Activated T-helper 2 cell treated with anti-CD3 and anti-CD28 coated beads, Interferon-gamma antibody, Interleukin-2, Interleukin-4, amounts not matched to agents 10 μg/mL and 5 μg/mL and 100 μg/mL, durations not matched to agents 14 hours and 24 hours and 36 hours (primary cell): Measurements from ENCODE around the gene HMGXB3. TPM values are rescaled to one million over a fixed set of nuclear protein-coding genes. Genes with fewer than 3 reads are reported as not detected.

Experiments
- DNase-seq: peaks from one replicate; pipeline ENCODE4 v3.0.0; 2021; ENCODE audit warnings: low spot score
- H3K27ac Mint-ChIP-seq: one replicate; pipeline ENCODE4 v1.8.0; 2021; ENCODE audit warnings: mixed read lengths
- H3K27me3 Mint-ChIP-seq: one replicate; pipeline ENCODE4 v1.8.0; 2021; ENCODE audit warnings: low read depth, mixed read lengths
- H3K36me3 Mint-ChIP-seq: one replicate; pipeline ENCODE4 v1.8.0; 2021; ENCODE audit warnings: low read depth, mixed read lengths
- H3K4me1 Mint-ChIP-seq: one replicate; pipeline ENCODE4 v1.8.0; 2021; ENCODE audit warnings: low read depth, mixed read lengths
- H3K4me3 Mint-ChIP-seq: one replicate; pipeline ENCODE4 v1.8.0; 2021; ENCODE audit warnings: low read depth, mild to moderate bottlenecking, moderate library complexity, mixed read lengths
- H3K9me3 Mint-ChIP-seq: one replicate; pipeline ENCODE4 v1.8.0; 2021; ENCODE audit warnings: mixed read lengths
- intact Hi-C: fragments of 100-400 bp; cut with micrococcal nuclease; formaldehyde crosslinking; loops from one replicate; pipeline ENCODE4 v1.15.1; 2023
- total RNA-seq: library from RNA; stranded (reverse); gene quantifications from 2 replicates; pipeline ENCODE4 v1.2.3, GENCODE V29; 2022

Gene HMGXB3
- total RNA-seq, 1 donor from 2014 or later, result 39.6 TPM

- Mint-ChIP-seq H3K27me3 (no peaks in the 10 kb centered on the region), H3K9me3 (no peaks in the 10 kb centered on the region), H3K27ac (no peak overlapping the region), H3K4me1 (peaks cover 18% of the 10 kb centered on the region), H3K36me3 (no peaks in the 10 kb centered on the region), H3K4me3 (no peak overlapping the region)
- no peak for DNase-seq
- intact Hi-C loops, result no loop called here
These were observed 4.9 kb upstream of the HMGXB3 start for GRCh38 chr5:149995385-149996204.

- Mint-ChIP-seq H3K27ac (no peak overlapping the region), H3K9me3 (no peaks in the 10 kb centered on the region)
- intact Hi-C loops, result no loop called here
These were observed 4.2 kb upstream of the HMGXB3 start for GRCh38 chr5:149996205-149996890.

GRCh38 chr5:149998281-149998680 is 2.3 kb upstream of the HMGXB3 start:
- H3K27me3 Mint-ChIP-seq, result no peaks in the 10 kb centered on the region
- H3K4me1 Mint-ChIP-seq, result peaks cover 30% of the 10 kb centered on the region
- H3K27ac Mint-ChIP-seq, result no peak overlapping the region
- no peaks in the 10 kb centered on the region for H3K9me3 Mint-ChIP-seq
- intact Hi-C loops, result no loop called here
- DNase-seq, result no peak
- peaks cover 10% of the 10 kb centered on the region for H3K36me3 Mint-ChIP-seq
- H3K4me3 Mint-ChIP-seq, result no peak overlapping the region

More at GRCh38 chr5:149996205-149996890, 4.2 kb upstream of the HMGXB3 start:
- Mint-ChIP-seq H3K4me1 (peaks cover 16% of the 10 kb centered on the region), H3K36me3 (no peaks in the 10 kb centered on the region), H3K27me3 (no peaks in the 10 kb centered on the region), H3K4me3 (no peak overlapping the region)
- DNase-seq, result no peak

GRCh38 chr5:149999359-149999758 is 1.2 kb upstream of the HMGXB3 start:
- H3K27ac Mint-ChIP-seq, result peak overlapping the region; percentile 79
- H3K36me3 Mint-ChIP-seq, result peaks cover 15% of the 10 kb centered on the region
- H3K4me1 Mint-ChIP-seq, result peaks cover 33% of the 10 kb centered on the region
- H3K9me3 Mint-ChIP-seq, result no peaks in the 10 kb centered on the region
- intact Hi-C loops, result loop anchor here (1.0 kb wide), 1 partner anchor 8 kb away; no protein-coding TSS in a partner anchor
- no peak for DNase-seq
- peak overlapping the region; percentile 96 for H3K4me3 Mint-ChIP-seq
- H3K27me3 Mint-ChIP-seq, result no peaks in the 10 kb centered on the region

GRCh38 chr5:149999866-150000255 is 678 bp upstream of the HMGXB3 start:
- intact Hi-C loops, result loop anchor here (1.0 to 5.0 kb wide), 9 partner anchors 9 to 655 kb away; partner anchors contain the start of genes CD74, CSNK1A1, GRPEL2 and PPARGC1B
- peaks cover 37% of the 10 kb centered on the region for H3K4me1 Mint-ChIP-seq
- H3K36me3 Mint-ChIP-seq, result peaks cover 20% of the 10 kb centered on the region
- H3K4me3 Mint-ChIP-seq, result peak overlapping the region; percentile 96
- H3K9me3 Mint-ChIP-seq, result no peaks in the 10 kb centered on the region
- no peaks in the 10 kb centered on the region for H3K27me3 Mint-ChIP-seq
- no peak for DNase-seq
- H3K27ac Mint-ChIP-seq, result peak overlapping the region; percentile 79

GRCh38 chr5:150000990-150001659 is 586 bp downstream of the HMGXB3 start:
- H3K27me3 Mint-ChIP-seq, result no peaks in the 10 kb centered on the region
- H3K4me1 Mint-ChIP-seq, result peaks cover 36% of the 10 kb centered on the region
- H3K27ac Mint-ChIP-seq, result peak overlapping the region; percentile 95
- intact Hi-C loops, result loop anchor here (1.0 to 5.0 kb wide), 8 partner anchors 42 to 656 kb away; partner anchors contain the start of genes CD74, CSNK1A1, GRPEL2 and PPARGC1B
- peaks cover 29% of the 10 kb centered on the region for H3K36me3 Mint-ChIP-seq
- DNase-seq, result peak; percentile 32
- H3K9me3 Mint-ChIP-seq, result no peaks in the 10 kb centered on the region
- peak overlapping the region; percentile 96 for H3K4me3 Mint-ChIP-seq

- peaks cover 39% of the 10 kb centered on the region for H3K4me1 Mint-ChIP-seq
- intact Hi-C loops, result loop anchor here (2.0 to 5.0 kb wide), 5 partner anchors 65 to 657 kb away; partner anchors contain the start of genes CD74, GRPEL2, PPARGC1B and RPS14
- no peaks in the 10 kb centered on the region for H3K27me3 Mint-ChIP-seq
- H3K27ac Mint-ChIP-seq, result peak overlapping the region; percentile 95
- DNase-seq, result peak; percentile 66
- peak overlapping the region; percentile 96 for H3K4me3 Mint-ChIP-seq
- H3K9me3 Mint-ChIP-seq, result no peaks in the 10 kb centered on the region
- peaks cover 37% of the 10 kb centered on the region for H3K36me3 Mint-ChIP-seq
These were observed 1.3 kb downstream of the HMGXB3 start for GRCh38 chr5:150001660-150002486.

GRCh38 chr5:150006318-150006717 is 5.8 kb downstream of the HMGXB3 start:
- Mint-ChIP-seq H3K9me3 (no peaks in the 10 kb centered on the region), H3K4me1 (peaks cover 30% of the 10 kb centered on the region), H3K4me3 (no peak overlapping the region), H3K36me3 (peaks cover 75% of the 10 kb centered on the region), H3K27ac (no peak overlapping the region), H3K27me3 (no peaks in the 10 kb centered on the region)
- DNase-seq, result no peak
- intact Hi-C loops, result no loop called here

- Mint-ChIP-seq H3K27me3 (no peaks in the 10 kb centered on the region), H3K9me3 (no peaks in the 10 kb centered on the region), H3K4me3 (no peak overlapping the region), H3K4me1 (peaks cover 24% of the 10 kb centered on the region), H3K36me3 (peaks cover 74% of the 10 kb centered on the region), H3K27ac (no peak overlapping the region)
- no peak for DNase-seq
- intact Hi-C loops, result no loop called here
These were observed 6.5 kb downstream of the HMGXB3 start for GRCh38 chr5:150007050-150007449.

GRCh38 chr5:150009671-150010387 is 9.3 kb downstream of the HMGXB3 start:
- peaks cover 9% of the 10 kb centered on the region for H3K4me1 Mint-ChIP-seq
- DNase-seq, result no peak

GRCh38 chr5:150013931-150014330 is 13.4 kb downstream of the HMGXB3 start:
- intact Hi-C loops, result no loop called here
- H3K36me3 Mint-ChIP-seq, result peaks cover 90% of the 10 kb centered on the region
- no peak for DNase-seq
- H3K4me1 Mint-ChIP-seq, result peaks cover 5% of the 10 kb centered on the region
- peaks cover 14% of the 10 kb centered on the region for H3K9me3 Mint-ChIP-seq
- H3K27ac Mint-ChIP-seq, result no peak overlapping the region
- H3K4me3 Mint-ChIP-seq, result no peak overlapping the region
- H3K27me3 Mint-ChIP-seq, result no peaks in the 10 kb centered on the region

More at GRCh38 chr5:150009671-150010387, 9.3 kb downstream of the HMGXB3 start:
- intact Hi-C loops, result no loop called here
- Mint-ChIP-seq H3K27ac (peak overlapping the region; percentile 20), H3K36me3 (peaks cover 87% of the 10 kb centered on the region), H3K27me3 (no peaks in the 10 kb centered on the region), H3K4me3 (no peak overlapping the region), H3K9me3 (no peaks in the 10 kb centered on the region)
